Fibroblast of peridontal ligament (primary cell): ENCODE results near the gene STIL.
"Not testable (repeated sequence)": the region's sequence is repeated elsewhere in the genome, so short reads cannot be mapped to it uniquely, and the experiment has no call there.

ENCODE experiments used
- DNase-seq: peaks from one replicate; pipeline ENCODE4 v3.0.0-alpha.2; 2010; ENCODE audit errors: extremely low read depth

The STIL gene

GRCh38 chr1:47319968-47320367, 6.0 kb upstream of the STIL start:
- DNase-seq = not testable (repeated sequence)

DNA sequence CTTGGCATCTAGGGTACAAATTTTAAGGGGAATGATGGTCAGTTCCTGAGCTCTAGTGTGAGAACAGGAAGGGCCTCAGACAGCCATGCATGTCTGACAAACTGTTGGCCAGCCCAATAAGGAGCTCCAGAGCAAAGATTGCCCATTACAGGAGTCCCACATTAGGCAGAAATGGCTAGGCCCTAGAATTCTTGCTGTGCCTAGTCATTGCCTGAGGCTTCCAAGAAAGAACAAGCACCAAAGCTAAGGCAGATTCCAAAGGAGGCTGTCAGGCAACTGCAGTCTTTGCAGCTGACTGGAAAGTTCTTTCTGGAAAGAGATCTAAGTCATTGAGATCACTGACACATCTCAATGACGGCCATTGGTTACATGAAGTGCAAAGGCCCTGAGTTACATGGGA, 3.9 kb upstream of the STIL start:
- DNase-seq = peak; percentile 88

GRCh38 chr1:47309427-47309826, 4.5 kb downstream of the STIL start:
- no peak for DNase-seq

GRCh38 chr1:47302472-47302871, 11.5 kb downstream of the STIL start:
- DNase-seq = no peak

DNA sequence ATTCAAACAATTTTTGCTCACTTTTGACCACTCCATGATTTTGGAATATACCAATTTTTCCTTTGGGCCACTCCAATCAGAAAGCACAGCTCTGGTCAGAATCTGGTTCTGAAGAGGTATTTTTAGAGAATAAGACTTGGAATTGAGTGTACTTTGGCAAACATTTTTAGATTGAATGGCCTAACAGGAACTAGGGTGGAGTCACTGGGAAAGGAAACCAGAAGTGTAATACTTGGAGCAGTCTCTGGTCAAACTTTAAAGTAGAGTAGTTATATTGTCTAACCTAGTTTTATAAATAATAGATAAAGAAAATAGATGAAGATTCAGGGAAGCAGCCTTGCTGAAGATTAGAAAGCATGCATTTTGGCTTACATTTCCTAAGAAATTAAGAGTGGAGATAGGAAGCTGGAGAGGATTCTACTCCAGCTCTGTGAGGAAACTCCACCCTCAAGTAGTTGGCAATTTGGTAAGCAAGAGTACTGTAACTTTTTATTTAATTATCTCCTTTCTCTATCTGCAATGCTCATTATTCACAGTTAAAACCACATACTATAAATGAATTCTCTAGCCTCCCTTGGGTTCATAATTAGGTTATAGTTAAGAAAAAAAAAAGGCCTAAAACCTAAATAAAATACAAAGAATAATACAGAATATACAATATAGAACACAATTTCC, 15.8 kb downstream of the STIL start:
- DNase-seq = peak; percentile 11

GRCh38 chr1:47295579-47295978, 18.4 kb downstream of the STIL start:
- DNase-seq = no peak

- not testable (repeated sequence) for DNase-seq
Measured at GRCh38 chr1:47294863-47295262, 19.1 kb downstream of the STIL start.

GRCh38 chr1:47288116-47288515, 25.8 kb downstream of the STIL start:
- not testable (repeated sequence) for DNase-seq

DNA sequence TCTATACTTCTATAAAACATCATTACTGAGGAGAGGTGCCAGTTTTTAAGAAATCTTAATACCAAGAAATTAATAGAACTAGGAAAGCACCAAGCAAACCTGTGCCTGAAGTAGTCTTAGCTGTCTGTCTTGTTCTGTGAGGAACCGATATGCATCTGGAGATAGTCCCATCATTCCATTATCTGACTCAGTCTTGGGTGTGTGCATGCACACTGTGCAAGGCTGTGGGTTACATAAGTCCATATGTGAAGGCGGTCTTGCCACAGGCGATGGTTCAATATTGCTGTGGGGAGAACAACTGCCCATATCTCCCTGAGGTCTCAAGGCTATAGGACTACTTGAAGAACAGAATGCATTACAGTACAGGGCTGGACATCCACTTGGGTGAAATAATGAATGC, 33.8 kb downstream of the STIL start:
- DNase-seq = peak; percentile 32

DNA sequence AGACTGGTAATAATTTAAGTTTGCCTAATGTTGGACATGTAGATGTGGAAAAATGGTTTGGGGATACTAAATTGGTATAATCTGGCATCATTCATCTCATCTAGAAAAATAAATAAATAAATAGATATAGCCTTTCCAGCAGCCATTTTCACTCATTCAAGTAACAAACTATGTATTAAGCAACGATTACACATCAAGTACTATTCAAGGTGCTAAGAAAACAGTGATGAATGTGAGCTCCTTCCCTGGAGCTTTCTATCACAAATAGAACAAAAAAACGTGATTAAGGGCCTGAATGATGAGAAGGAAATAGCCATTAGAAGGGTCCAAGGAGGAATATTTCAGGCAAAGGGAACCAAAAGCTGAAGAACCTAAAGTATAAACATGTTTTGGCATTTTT, 37.1 kb downstream of the STIL start:
- DNase-seq = no peak

DNA sequence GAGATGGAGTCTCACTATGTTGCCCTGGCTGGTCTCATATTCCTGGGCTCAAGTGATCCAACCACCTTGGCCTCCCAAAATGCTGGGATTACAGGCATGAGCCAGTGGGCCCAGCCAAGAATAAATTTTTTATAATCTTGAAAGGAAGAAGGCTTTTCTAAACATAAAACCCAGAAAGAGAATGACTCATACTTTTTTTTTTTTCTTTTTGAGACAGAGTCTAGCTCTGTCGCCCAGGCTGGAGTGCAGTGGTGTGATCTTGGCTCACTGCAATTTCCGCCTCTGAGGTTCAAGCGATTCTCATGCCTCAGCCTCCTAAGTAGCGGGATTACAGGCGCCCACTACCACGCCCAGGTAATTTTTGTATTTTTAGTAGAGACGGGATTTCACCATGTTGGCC, 38.1 kb downstream of the STIL start:
- DNase-seq = peak; percentile 37

DNA sequence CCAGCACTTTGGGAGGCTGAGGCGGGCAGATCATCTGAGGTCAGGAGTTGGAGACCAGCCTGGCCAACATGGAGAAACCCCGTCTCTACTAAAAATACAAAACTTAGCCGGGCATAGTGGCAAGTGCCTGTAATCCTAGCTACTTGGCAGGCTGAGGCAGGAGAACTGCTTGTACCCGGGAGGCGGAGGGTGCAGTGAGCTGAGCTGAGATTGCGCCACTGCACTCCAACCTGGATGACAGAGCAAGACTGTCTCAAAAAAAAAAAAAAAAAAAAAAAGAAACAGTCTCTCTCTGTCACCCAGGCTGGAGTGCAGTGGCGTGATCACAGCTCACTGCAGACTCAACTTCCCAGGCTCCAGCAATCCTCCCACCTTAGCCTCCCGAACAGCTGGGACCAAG, 48.4 kb downstream of the STIL start:
- not testable (repeated sequence) for DNase-seq

DNA sequence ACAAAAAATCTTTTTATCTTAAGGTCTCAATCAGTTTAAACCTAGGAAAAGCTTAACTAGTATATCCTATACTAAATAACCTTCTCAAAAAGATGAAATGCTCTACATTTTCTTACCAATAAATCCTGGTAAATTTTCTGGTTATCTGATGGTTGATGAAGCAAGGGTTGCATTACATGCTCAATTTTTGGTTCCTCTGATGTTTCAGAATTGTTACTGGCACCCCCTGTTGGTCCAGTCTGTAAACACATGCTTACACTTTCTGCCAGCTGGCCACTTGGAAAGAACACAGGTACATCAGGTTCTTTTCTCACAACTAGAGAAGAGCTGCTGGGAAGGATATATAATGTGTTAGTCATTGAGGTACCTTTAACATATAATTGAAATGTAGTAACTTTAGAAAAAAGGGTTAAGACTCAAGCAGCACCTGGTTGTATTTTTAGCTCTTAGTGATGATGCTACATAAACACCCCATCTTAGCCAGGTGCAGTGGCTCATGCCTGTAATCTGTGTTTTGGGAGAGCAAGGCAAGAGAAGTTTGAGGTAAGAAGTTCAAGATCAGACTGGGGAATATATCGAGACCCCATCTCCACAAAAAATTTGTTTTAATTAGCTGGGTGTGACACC, 51.0 kb downstream of the STIL start:
- peak; percentile 56 for DNase-seq

- DNase-seq = no peak
Measured at GRCh38 chr1:47257224-47257623, 56.7 kb downstream of the STIL start.

DNA sequence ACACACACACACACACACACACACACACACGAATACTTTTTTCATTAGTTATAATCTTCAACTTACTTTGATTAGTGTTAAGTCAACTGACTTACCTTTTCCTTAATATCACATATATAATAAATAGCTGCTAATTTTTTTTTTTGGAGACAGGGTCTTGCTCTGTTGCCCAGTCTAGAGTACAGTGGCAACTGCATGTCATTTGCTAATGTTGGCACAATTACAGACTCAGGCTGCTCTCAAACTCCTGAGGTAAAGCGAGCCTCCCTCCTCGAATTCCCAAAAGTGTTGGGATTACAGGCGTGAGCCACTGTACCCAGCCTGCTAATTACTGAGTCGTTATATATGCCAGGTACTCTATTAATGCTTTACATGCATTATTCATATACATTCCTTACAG, 61.2 kb downstream of the STIL start:
- no peak for DNase-seq

DNA sequence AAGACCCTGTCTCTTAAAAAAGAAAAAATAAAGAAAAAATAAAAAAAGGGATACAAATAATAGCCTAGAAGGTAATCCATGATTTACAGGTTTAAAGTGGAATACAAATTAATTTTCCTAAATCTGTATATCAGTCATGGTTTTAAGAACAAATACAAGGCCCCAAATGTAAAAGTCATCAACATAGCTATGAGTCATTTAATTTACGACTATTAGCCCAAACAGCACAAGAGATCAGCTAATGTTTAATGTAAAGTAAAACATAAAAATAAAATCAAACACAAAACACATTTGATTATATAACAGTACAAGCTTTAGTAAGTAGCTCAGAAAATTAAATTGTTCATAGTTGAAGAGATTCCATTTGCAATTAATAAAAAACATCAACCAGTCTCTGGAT, 61.6 kb downstream of the STIL start:
- DNase-seq = no peak

DNA sequence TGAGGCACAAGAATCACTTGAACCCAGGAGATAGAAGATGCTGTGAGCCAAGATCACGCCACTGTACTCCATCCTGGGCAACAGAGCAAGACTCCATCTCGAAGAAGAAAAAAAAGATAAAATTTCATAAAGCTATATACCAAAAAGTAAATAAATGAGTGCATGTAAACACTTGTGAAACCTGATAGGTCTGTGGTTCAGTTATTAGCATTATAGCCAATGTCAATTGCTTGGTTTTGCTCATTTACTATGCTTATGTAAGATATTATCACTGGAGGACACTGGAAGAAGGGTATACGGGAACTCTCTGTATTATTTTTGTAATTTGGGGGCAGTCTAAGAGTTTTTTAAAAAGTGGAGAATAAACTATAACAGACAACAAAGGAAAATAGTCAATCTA, 64.2 kb downstream of the STIL start:
- no peak for DNase-seq

DNA sequence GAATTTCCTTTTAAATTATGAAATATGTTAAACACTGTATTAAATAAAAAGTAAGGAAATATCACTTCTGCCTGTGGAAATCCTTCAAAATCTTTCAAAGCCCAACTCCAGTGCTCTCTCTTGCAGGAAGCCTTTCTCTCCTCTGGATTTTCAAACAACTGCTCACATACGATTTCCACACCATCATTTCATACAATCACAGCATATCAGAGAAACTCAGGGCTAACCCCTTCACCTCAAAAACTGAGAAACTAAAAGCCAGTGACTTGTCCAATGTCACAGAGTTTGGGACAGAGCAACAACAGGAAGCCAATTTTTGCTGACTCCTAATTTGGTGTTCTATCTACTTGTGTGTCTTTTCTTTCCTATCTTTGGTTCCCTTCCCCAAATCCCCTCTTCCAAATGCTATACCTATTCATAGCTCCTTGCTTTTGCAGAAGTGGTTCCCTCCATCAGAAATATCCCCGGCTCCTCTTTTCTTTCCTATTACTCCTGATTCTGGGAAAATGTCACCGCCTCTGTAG, 69.5 kb downstream of the STIL start:
- no peak for DNase-seq

GRCh38 chr1:47243910-47244309, 70.0 kb downstream of the STIL start:
- DNase-seq = no peak

DNA sequence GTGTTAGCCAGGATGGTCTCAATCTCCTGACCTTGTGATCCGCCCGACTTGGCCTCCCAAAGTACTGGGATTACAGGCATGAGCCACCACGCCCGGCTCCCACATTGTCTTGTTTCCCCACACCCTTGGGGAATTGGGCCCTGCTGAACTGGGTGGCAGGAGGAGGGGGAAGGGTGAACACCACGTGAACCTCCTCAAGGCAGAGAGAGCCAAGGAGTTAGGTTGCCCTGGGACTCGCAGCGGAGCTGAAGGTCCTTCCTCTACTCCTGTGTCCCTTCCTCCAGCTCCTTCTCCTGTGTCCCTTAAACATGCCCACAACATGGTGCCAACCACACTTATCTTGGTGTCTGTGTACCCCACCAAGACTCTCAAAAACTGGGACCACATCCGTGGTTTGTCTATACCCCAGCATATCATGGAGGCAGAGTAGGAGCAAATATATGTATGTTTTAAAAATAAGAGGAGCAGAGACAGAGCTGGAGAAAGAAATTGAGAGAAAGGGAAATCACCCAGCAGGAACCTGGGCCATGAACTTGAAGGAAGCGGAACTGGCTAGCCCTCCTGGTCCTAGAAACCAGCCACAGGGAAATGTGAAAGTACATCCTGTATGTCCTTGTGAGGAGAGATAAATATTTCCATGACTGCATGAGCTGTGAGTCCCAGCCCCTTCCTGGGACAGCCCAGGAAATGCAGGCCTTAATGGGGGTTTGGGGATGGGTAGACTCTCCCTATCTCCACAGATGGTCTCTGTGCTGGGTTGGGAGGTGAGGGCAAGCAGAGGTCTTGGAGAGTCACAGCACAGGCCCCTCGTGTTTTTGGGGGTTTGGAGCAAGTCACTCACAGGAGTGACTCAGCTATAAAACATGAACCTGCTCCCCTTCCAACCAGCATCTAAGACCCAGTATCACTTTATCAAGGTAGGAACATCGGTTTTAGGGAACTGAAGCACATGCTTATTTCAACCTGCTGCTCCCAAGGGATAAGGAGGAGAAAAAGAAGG, 72.5 kb downstream of the STIL start:
- DNase-seq = no peak

GRCh38 chr1:47238935-47239592, 74.9 kb downstream of the STIL start:
- no peak for DNase-seq

DNA sequence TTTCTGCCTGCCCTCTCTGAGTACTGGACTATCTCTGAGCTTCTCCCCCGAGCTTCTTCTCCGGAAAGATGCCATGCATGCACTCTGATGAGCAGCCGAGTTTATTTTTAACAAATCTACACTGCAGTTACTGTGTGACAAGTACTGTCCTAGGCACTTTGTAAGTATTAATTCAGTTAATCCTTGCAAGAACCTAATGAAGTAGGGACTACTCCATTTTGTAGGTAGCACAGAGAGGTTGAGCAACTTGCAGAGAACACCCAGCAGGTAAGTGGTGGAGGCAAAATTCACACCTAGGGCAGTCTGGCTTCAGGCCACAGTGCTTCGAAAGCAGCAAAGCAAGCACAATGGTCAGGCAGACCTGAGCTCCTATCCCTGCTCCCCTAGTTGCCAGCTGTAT, 78.1 kb downstream of the STIL start:
- no peak for DNase-seq
